Islet precursor cell (in vitro differentiated cells): ENCODE results near the gene DYDC1.
"Not testable (repeated sequence)": the region's sequence is repeated elsewhere in the genome, so short reads cannot be mapped to it uniquely, and the experiment has no call there.

Experiments used
- DNase-seq: peaks from one replicate; pipeline ENCODE4 v3.0.0-alpha.2; 2018

The DYDC1 gene

DNA sequence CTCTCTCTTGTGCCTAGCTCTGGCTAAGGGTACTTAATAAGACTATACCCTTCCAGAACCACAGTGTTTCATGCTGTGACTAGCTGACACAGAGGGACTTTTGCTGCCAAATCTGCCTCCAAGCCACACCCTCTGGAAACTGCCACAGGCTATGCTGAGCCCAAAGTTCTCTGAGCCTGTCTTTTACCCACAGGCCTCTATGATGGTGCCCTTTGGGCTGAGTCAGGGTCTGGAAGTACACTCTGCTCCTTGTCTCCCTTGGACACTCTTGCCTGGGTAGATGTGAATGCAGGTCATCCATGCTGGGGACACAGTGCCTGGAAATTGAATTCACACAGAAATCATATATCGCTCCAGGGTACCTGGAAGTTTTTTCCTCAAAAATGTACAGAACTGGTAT lies 22.6 kb downstream of the DYDC1 start:
- no peak for DNase-seq

- no peak for DNase-seq
These were observed 31.6 kb downstream of the DYDC1 start for GRCh38 chr10:80324891-80325364.

GRCh38 chr10:80324086-80324485 lies 32.5 kb downstream of the DYDC1 start:
- no peak for DNase-seq

GRCh38 chr10:80323311-80323710 lies 33.2 kb downstream of the DYDC1 start:
- no peak for DNase-seq

- DNase-seq, result no peak
These were observed 33.8 kb downstream of the DYDC1 start for GRCh38 chr10:80322711-80323110.

- DNase-seq, result no peak
These were observed 34.4 kb downstream of the DYDC1 start for GRCh38 chr10:80322158-80322557.

GRCh38 chr10:80321183-80321582 lies 35.4 kb downstream of the DYDC1 start:
- no peak for DNase-seq

- DNase-seq, result no peak
These were observed 36.2 kb downstream of the DYDC1 start for GRCh38 chr10:80320377-80320776.

DNA sequence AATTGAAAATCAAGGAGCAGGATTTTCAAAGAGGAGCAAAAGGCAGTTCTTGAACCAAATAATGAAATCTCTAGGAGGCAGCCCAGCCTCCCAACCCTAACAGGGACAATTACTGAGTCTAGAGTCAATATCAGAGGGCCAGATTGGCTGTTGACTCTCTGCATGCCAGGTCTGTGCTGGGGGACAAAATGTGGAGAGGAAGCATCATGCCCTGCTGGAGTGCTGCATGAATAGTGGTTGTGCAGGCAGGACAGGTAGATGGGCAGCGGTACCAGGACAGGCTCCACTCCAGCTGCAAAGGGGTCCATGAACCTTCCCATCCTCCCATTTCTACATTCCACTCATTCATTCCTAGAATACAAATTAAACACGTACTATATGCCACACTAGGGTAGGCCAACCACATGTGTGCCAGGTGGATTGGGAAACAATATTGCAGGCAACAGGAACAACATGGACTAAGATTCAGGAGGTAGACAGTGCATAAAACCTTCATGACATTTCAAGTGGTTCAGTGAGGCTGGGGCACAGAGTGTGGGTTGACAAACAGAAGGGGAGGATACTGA lies 36.7 kb downstream of the DYDC1 start:
- no peak for DNase-seq

DNA sequence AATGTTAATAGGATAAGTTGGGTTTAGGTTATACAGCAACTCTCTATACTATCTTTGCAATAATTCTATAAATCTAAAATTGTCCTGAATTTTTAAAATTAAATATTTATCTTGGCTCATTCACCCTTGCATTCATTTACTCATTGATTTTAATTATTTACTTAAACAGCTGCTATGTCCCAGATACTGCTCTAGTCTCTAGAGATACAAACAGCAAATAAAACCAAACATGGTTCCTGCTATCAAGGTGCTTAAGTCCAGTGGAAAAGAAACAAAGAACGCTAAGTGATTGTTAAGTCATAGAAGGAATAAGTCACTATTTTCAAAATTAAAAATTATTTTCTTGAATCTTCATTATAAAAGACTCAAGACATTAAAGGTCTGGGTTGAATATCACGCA lies 37.2 kb downstream of the DYDC1 start:
- no peak for DNase-seq

DNA sequence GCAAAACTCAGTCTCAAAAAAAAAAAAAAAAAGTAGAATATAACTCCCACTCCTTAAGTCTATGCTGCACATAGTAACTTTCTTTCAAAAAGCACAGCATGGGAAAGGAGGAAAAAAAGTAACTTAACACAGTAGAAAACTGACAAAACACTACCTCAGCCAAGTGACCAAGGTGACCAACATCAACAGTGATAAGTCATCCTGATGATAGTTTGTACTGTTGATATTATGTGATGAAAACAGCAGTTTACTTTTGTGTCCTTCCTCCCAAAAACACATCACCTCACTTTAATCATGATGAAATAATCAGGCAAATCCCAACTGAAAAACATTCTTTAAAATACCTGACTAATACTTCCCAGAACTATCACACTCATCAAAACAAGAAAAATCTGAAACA lies 37.8 kb downstream of the DYDC1 start:
- DNase-seq, result no peak

DNA sequence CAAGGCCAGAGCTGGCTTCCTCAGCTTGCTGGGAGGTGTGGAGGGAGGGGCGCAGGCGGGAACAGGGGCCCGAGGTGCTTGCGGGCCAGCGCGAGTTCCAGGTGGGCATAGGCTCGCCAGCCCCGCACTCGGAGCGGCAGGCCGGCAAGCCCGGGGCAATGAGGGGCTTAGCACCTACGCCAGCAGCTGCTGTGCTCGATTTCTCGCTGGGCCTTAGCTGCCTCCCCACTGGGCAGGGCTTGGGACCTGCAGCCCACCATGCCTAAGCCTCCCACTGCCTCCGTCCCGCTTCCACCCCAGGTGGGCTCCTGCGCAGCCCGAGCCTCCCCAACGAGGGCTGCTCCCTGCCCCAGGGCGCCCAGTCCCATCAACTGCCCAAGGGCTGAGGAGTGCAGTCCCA lies 41.2 kb downstream of the DYDC1 start:
- no peak for DNase-seq

DNA sequence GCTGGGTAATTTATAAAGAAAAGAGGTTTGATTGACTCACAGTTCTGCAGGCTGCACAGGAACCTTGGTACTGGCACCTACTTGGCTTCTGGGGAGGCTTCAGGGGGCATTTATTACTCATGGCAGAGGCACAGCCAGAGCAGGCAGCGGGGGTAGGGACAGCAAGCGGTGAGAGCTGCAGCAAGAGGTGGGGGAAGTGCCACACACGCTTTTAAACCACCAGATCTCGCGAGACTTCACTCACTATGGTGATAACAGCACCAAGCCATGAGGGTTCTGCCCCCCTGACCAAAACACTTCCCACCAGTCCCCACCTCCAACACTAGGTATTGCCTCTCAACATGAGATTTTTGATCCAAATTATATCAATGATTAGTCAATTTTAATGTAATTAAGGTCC lies 43.0 kb downstream of the DYDC1 start:
- no peak for DNase-seq

GRCh38 chr10:80305989-80306388 lies 50.6 kb downstream of the DYDC1 start:
- DNase-seq, result not testable (repeated sequence)

DNA sequence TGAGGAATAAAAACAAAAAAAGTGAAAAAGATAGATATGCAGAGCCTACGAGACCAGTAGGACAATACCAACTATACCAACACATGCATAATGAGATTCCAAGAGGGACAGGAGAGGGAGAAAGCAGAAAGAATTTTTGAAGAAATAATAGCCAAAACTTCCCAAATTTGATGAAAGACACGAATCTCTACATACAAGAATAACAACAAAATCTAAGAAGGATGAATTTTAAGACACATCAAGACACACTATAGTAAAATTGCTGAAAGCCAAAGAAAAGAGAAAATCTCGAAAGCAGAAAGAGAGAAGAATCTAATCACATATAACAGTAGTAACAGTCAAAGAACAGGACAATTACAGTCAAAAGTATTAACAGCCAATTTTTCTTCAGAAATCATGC lies 59.6 kb downstream of the DYDC1 start:
- DNase-seq, result no peak

- DNase-seq, result no peak
These were observed 63.8 kb downstream of the DYDC1 start for GRCh38 chr10:80292607-80293239.

GRCh38 chr10:80290474-80291220 lies 65.9 kb downstream of the DYDC1 start:
- no peak for DNase-seq

- DNase-seq, result no peak
These were observed 66.9 kb downstream of the DYDC1 start, which contains the start of gene MAT1A for GRCh38 chr10:80289451-80290287. Gene MAT1A, minus strand, starts transcription at chr10:80289658. Its CDS starts 235 bp downstream, at chr10:80289423.

- no peak for DNase-seq
These were observed 67.7 kb downstream of the DYDC1 start for GRCh38 chr10:80288849-80289248.
